ENCODE results near the gene CACNA1I. TPM values are rescaled to one million over a fixed set of nuclear protein-coding genes. Genes with fewer than 3 reads are reported as not detected.

CACNA1I gene
- total RNA-seq (2022; extraction: Qiagen RNA extraction; ENCODE audit: low read depth): 0.02 to 0.05 TPM (median 0.03 TPM) in 5 replicates

GRCh38 chr22:39570665-39571064 lies at the start of gene CACNA1I:
CACNA1I (plus strand) TSS chr22:39570753; CDS start chr22:39570753, 0 bp downstream.

GRCh38 chr22:39532215-39533073 lies 38.1 kb upstream of the CACNA1I start, which contains the start of gene RPS19BP1:
RPS19BP1 (minus strand) TSS chr22:39532748; CDS start chr22:39532738, 10 bp downstream.

Other genes starting within 250 kb of the CACNA1I start
- 9.3 to 14.0 TPM (median 11.6 TPM) in 5 replicates for gene SYNGR1, start 220.8 kb upstream of the CACNA1I start, total RNA-seq (2022; extraction: Qiagen RNA extraction; ENCODE audit: low read depth)
- 9.3 to 12.5 TPM (median 10.4 TPM) in 5 replicates for gene TAB1, start 171.0 kb upstream of the CACNA1I start, total RNA-seq (2022; extraction: Qiagen RNA extraction; ENCODE audit: low read depth)
- gene MGAT3, start 113.7 kb upstream of the CACNA1I start, total RNA-seq (2022; extraction: Qiagen RNA extraction; ENCODE audit: low read depth): 0.30 to 0.42 TPM (median 0.35 TPM) in 5 replicates
- gene MIEF1, start 68.5 kb upstream of the CACNA1I start, total RNA-seq (2022; extraction: Qiagen RNA extraction; ENCODE audit: low read depth): 24.1 to 27.3 TPM (median 24.6 TPM) in 5 replicates
- gene ATF4, start 50.2 kb upstream of the CACNA1I start, total RNA-seq (2022; extraction: Qiagen RNA extraction; ENCODE audit: low read depth): 317 to 416 TPM (median 368 TPM) in 5 replicates
- gene RPS19BP1, start 38.0 kb upstream of the CACNA1I start, total RNA-seq (2022; extraction: Qiagen RNA extraction; ENCODE audit: low read depth): 82.7 to 118 TPM (median 103 TPM) in 5 replicates